Endodermal cell (in vitro differentiated cells): ENCODE measurements around the gene WRNIP1. TPM values are rescaled to one million over a fixed set of nuclear protein-coding genes. Genes with fewer than 3 reads are reported as not detected.

ENCODE experiments used
- DNase-seq: peaks from one replicate; pipeline ENCODE4 v3.0.0-alpha.2; 2017
- H3K27ac ChIP-seq: 2 replicates; pipeline ENCODE4 v1.5.1; 2013; ENCODE audit warnings: mild to moderate bottlenecking, low read depth, low read length, moderate library complexity
- H3K27me3 ChIP-seq: 2 replicates; pipeline ENCODE4 v1.6.1; 2013; ENCODE audit warnings: mild to moderate bottlenecking, low read length, moderate library complexity; ENCODE audit not compliant: insufficient read depth, control insufficient read depth, poor library complexity, severe bottlenecking
- H3K36me3 ChIP-seq: 2 replicates; pipeline ENCODE4 v1.7.0; 2013; ENCODE audit warnings: mild to moderate bottlenecking, low read length, moderate library complexity; ENCODE audit not compliant: control insufficient read depth, insufficient read depth
- H3K4me1 ChIP-seq: one replicate; pipeline ENCODE4 v1.7.0; 2013; ENCODE audit warnings: low read length; ENCODE audit not compliant: control insufficient read depth, insufficient read depth
- H3K4me3 ChIP-seq: 2 replicates; pipeline ENCODE4 v1.5.1; 2013; ENCODE audit warnings: mild to moderate bottlenecking, low read length, moderate library complexity
- H3K9ac ChIP-seq: 2 replicates; pipeline ENCODE4 v1.6.1; 2013; ENCODE audit warnings: mild to moderate bottlenecking, low read length, moderate library complexity; ENCODE audit not compliant: poor library complexity, severe bottlenecking; ENCODE audit errors: extremely low read depth
- H3K9me3 ChIP-seq: 2 replicates; pipeline ENCODE4 v1.6.1; 2013; ENCODE audit warnings: mild to moderate bottlenecking, low read length, moderate library complexity; ENCODE audit not compliant: control insufficient read depth
- H3K27ac Mint-ChIP-seq: 2 replicates; pipeline ENCODE4 v1.8.0; 2020; ENCODE audit warnings: mixed read lengths
- H3K27me3 Mint-ChIP-seq: 2 replicates; pipeline ENCODE4 v1.8.0; 2021; ENCODE audit warnings: mild to moderate bottlenecking, mixed read lengths; ENCODE audit not compliant: insufficient read depth
- H3K36me3 Mint-ChIP-seq: 2 replicates; pipeline ENCODE4 v1.8.0; 2020; ENCODE audit warnings: low read depth, mixed read lengths
- H3K4me1 Mint-ChIP-seq: 2 replicates; pipeline ENCODE4 v1.8.0; 2020; ENCODE audit warnings: mixed read lengths
- H3K4me3 Mint-ChIP-seq: 2 replicates; pipeline ENCODE4 v1.8.0; 2020; ENCODE audit warnings: mild to moderate bottlenecking, moderate library complexity, mixed read lengths
- H3K9me3 Mint-ChIP-seq: 2 replicates; pipeline ENCODE4 v1.8.0; 2020; ENCODE audit warnings: mild to moderate bottlenecking, mixed read lengths
- WGBS, 2 experiments: methylation state at CpG; one replicate each; pipeline versions ENCODE4 v1.1.5 to v1.1.7; 2013; ENCODE audit warnings: missing lambda C conversion rate in 2 of 2, mixed read lengths in 1 of 2; ENCODE audit not compliant: insufficient coverage in 1 of 2, insufficient read length in 1 of 2; 5-methylcytosine and 5-hydroxymethylcytosine counted together
- total RNA-seq, 2 donors: library from RNA; stranded (reverse); fragmentation: NEBNext Ultra II Directional in 1 of 2; extraction: Animal tissue kit (Norgen Biotek cat#: 25700) in 1 of 2; gene quantifications; 2 replicates in 1 of 2; 3 replicates in 1 of 2; pipeline ENCODE4 v1.2.1, GENCODE V29; 2021
- TF ChIP-seq, protein P1 (sequence below): fragments of 200-600 bp; sonication (generic); conservative IDR thresholded peaks from 2 replicates; pipeline ENCODE4 v1.5.0; 2021; ENCODE audit warnings: antibody characterized with exemption, mild to moderate bottlenecking

WRNIP1 gene
- total RNA-seq, 2 donors from 2014 or later, result 30.8 to 33.2 TPM

DNA sequence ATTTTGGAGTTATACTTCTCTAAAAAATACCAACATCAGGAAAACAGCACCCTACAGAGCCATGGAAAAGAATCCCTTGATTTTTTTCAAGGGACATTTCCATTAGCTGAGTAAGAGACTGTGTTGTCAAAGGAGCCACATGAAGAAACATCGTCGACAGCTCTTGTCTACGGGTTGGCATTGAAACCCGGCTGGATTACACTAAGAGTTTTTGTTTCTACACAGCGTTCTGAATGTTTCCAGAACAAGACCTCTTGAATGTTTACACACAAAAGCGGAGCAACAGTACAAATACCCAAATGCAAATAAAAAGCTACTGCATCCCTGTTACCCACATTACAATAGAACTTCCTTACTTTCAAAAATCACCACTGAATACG lies 12.1 kb upstream of the WRNIP1 start:
- WGBS, 2 experiments, result 76 to 87% methylated on average over 5 to 7 of the region's 7 CpGs

DNA sequence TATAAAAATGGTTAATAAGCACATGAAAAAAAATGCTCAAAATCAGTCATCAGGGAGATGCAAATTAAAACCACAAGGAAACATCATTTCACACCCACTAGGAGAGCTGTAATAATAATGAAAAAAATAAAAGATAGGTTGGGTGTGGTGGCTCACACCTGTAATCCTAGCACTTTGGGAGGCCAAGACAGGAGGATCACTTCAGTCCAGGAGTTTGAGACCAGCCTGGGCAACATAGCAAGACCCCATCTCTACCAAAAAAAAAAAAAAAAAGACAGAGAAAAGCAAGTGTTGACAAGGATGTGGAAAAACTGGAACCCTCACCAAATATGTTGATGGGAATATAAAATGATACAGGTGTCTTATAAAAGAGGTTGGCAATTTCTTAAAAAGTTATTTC lies 11.4 kb upstream of the WRNIP1 start:
- peaks cover 13% of the 10 kb centered on the region for H3K27me3 Mint-ChIP-seq
- TF ChIP-seq, protein P1, sequence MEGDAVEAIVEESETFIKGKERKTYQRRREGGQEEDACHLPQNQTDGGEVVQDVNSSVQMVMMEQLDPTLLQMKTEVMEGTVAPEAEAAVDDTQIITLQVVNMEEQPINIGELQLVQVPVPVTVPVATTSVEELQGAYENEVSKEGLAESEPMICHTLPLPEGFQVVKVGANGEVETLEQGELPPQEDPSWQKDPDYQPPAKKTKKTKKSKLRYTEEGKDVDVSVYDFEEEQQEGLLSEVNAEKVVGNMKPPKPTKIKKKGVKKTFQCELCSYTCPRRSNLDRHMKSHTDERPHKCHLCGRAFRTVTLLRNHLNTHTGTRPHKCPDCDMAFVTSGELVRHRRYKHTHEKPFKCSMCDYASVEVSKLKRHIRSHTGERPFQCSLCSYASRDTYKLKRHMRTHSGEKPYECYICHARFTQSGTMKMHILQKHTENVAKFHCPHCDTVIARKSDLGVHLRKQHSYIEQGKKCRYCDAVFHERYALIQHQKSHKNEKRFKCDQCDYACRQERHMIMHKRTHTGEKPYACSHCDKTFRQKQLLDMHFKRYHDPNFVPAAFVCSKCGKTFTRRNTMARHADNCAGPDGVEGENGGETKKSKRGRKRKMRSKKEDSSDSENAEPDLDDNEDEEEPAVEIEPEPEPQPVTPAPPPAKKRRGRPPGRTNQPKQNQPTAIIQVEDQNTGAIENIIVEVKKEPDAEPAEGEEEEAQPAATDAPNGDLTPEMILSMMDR, result no peak

More for the DNA sequence above, 12.1 kb upstream of the WRNIP1 start:
- H3K4me1 ChIP-seq, result no peaks in the 10 kb centered on the region
- H3K36me3 ChIP-seq, result no peaks in the 10 kb centered on the region
- no peak overlapping the region for H3K4me3 ChIP-seq
- DNase-seq, result no peak
- H3K27ac Mint-ChIP-seq, result no peak overlapping the region
- H3K27me3 Mint-ChIP-seq, result peaks cover 19% of the 10 kb centered on the region
- no peak overlapping the region for H3K27ac ChIP-seq
- H3K9me3 Mint-ChIP-seq, result no peaks in the 10 kb centered on the region
- no peaks in the 10 kb centered on the region for H3K9me3 ChIP-seq
- H3K27me3 ChIP-seq, result no peaks in the 10 kb centered on the region
- TF ChIP-seq, protein P1, result no peak
- H3K4me3 Mint-ChIP-seq, result no peak overlapping the region
- H3K9ac ChIP-seq, result no peak overlapping the region
- H3K36me3 Mint-ChIP-seq, result no peaks in the 10 kb centered on the region
- peaks cover 3% of the 10 kb centered on the region for H3K4me1 Mint-ChIP-seq

DNA sequence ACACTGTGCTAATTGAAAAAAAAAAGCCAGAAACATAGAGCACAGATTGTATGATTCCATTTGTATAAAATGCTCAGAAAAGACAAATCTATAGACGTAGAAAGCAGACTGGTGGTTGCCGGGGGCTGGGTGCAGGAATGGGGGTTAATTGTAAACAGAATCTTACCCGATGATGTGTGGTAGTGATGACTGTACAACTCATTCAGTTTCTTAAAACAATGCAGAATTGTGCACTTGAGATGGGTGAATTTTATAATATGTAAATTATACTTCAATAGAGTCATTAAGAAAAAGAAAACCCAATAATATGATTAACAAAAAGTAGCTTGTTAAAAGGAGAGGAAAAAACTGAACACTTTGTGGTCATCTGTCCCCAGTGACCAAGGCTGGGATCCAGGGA lies 10.8 kb upstream of the WRNIP1 start:
- DNase-seq, result no peak
- H3K9me3 Mint-ChIP-seq, result no peaks in the 10 kb centered on the region
- Histone ChIP-seq H3K4me1 (no peaks in the 10 kb centered on the region), H3K27me3 (no peaks in the 10 kb centered on the region), H3K36me3 (no peaks in the 10 kb centered on the region), H3K9ac (no peak overlapping the region), H3K27ac (no peak overlapping the region), H3K9me3 (no peaks in the 10 kb centered on the region), H3K4me3 (no peak overlapping the region)
- no peaks in the 10 kb centered on the region for H3K36me3 Mint-ChIP-seq
- H3K27me3 Mint-ChIP-seq, result peaks cover 8% of the 10 kb centered on the region
- TF ChIP-seq, protein P1, result no peak
- peaks cover 3% of the 10 kb centered on the region for H3K4me1 Mint-ChIP-seq
- no peak overlapping the region for H3K27ac Mint-ChIP-seq
- H3K4me3 Mint-ChIP-seq, result no peak overlapping the region
- WGBS, 2 experiments, result 71 to 88% methylated on average over 2 of the region's 3 CpGs

More for the DNA sequence above, 11.4 kb upstream of the WRNIP1 start:
- H3K4me3 ChIP-seq, result no peak overlapping the region
- H3K4me1 ChIP-seq, result no peaks in the 10 kb centered on the region
- H3K27ac Mint-ChIP-seq, result no peak overlapping the region
- no peaks in the 10 kb centered on the region for H3K9me3 Mint-ChIP-seq
- H3K9me3 ChIP-seq, result no peaks in the 10 kb centered on the region
- no peaks in the 10 kb centered on the region for H3K36me3 Mint-ChIP-seq
- no peaks in the 10 kb centered on the region for H3K36me3 ChIP-seq
- H3K9ac ChIP-seq, result no peak overlapping the region
- peaks cover 3% of the 10 kb centered on the region for H3K4me1 Mint-ChIP-seq
- no peak overlapping the region for H3K4me3 Mint-ChIP-seq
- H3K27ac ChIP-seq, result no peak overlapping the region
- DNase-seq, result no peak
- no peaks in the 10 kb centered on the region for H3K27me3 ChIP-seq
